ENCODE data around the gene TF.

Gene TF

DNA sequence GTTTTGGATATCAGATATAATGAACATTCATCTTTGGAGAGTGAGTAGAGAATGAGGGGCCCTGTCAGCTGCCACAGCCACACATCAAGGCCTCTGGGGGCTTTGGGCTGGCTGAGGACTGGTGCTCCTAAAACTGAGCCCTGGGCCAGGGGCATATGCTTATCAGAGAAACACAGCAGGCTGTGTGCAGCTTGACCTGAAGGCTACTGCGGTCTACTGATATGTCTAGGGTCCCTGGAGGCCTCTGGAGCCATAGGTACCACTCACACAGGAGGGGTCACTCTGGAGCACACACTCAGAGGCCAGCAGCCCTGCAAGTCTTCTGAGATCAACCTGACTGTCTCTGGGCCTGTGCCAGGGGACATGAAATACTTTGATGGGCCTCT lies 7.6 kb downstream of the TF start:
- Histone ChIP-seq H3K4me1 (ENCODE audit: insufficient read depth, insufficient read length) (peaks cover 7% of the 10 kb centered on the region), H3K4me3 (ENCODE audit: insufficient read length, low read depth) (no peak overlapping the region), H3K27me3 (ENCODE audit: insufficient read depth, insufficient read length) (peaks cover 2% of the 10 kb centered on the region), H3K36me3 (ENCODE audit: insufficient read depth, insufficient read length, low read length) (no peaks in the 10 kb centered on the region), H3K9me3 (ENCODE audit: insufficient read depth, low read length) (no peaks in the 10 kb centered on the region), H3K9ac (ENCODE audit: insufficient read length, low read depth) (no peak overlapping the region)
- no peak for DNase-seq (ENCODE audit: low read depth, low spot score)
- TF ChIP-seq YY1 (IDR thresholded peaks at IDR 0.05; ENCODE audit: insufficient read depth, insufficient read length) (no peak), ZNF274 (IDR thresholded peaks at IDR 0.05; ENCODE audit: low read depth, low read length) (no peak)

DNA sequence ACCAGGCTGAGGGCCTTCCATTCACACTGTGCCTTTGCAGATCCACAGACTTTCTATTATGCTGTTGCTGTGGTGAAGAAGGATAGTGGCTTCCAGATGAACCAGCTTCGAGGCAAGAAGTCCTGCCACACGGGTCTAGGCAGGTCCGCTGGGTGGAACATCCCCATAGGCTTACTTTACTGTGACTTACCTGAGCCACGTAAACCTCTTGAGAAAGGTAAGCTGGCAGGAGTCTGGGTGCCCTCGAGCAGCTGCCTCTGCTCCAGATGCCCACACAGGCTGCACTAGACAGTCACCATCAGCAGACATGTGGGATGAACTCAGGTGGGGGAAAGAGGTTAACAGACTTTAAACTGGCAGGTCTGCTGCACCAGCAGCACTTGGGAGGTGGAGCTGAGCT lies 8.3 kb downstream of the TF start:
- no peak for DNase-seq (ENCODE audit: low read depth, low spot score)
- Histone ChIP-seq H3K9me3 (ENCODE audit: insufficient read depth, low read length) (no peaks in the 10 kb centered on the region), H3K36me3 (ENCODE audit: insufficient read depth, insufficient read length, low read length) (no peaks in the 10 kb centered on the region), H3K4me1 (ENCODE audit: insufficient read depth, insufficient read length) (peaks cover 12% of the 10 kb centered on the region), H3K27me3 (ENCODE audit: insufficient read depth, insufficient read length) (peaks cover 2% of the 10 kb centered on the region), H3K9ac (ENCODE audit: insufficient read length, low read depth) (no peak overlapping the region), H3K4me3 (ENCODE audit: insufficient read length, low read depth) (no peak overlapping the region)
- no peak for TF ChIP-seq YY1 (IDR thresholded peaks at IDR 0.05; ENCODE audit: insufficient read depth, insufficient read length)
- TF ChIP-seq SUZ12 (IDR thresholded peaks at IDR 0.05; ENCODE audit: extremely low read depth, insufficient read depth, insufficient read length): no peak

DNA sequence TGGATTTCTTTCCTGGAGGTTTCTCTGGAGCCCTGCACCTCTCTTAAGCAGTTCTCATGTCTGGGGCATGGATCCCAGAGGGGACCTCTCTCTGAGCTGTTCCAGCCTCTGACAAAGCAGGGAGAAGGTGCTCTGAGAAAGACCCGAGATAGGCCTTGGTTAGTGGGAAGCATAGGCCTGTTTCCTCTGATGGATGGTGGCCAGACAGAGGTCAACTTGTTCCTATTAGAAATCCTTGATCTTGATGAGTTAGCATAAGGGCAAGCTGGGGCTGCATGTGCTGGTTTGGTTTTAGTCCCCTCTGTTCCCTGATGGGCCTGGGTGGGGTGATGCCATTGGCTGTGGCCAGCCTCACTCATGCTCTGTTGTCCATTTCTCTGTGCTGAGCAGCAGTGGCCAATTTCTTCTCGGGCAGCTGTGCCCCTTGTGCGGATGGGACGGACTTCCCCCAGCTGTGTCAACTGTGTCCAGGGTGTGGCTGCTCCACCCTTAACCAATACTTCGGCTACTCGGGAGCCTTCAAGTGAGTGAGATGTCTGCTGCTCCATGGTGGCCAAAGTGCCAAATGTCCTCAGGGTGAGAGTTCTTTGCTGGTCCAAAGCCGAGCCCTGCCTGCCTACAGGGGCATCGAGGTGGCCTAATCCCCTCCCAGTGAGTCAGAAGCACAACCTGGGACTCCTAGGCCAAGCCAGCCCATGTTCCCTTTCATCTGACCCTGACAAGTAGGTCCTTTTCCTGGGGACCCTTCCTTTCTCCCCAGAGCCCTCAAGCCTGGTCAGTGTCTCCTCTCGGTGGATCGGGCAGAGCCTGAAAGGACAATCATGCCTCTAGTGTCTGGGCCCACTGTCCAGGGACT lies 9.0 kb downstream of the TF start:
- Histone ChIP-seq H3K9ac (ENCODE audit: insufficient read length, low read depth) (no peak overlapping the region), H3K36me3 (ENCODE audit: insufficient read depth, insufficient read length, low read length) (no peaks in the 10 kb centered on the region), H3K27me3 (ENCODE audit: insufficient read depth, insufficient read length) (peaks cover 2% of the 10 kb centered on the region), H3K4me3 (ENCODE audit: insufficient read length, low read depth) (no peak overlapping the region), H3K9me3 (ENCODE audit: insufficient read depth, low read length) (no peaks in the 10 kb centered on the region), H3K4me1 (ENCODE audit: insufficient read depth, insufficient read length) (peaks cover 13% of the 10 kb centered on the region)
- TF ChIP-seq SUZ12 (IDR thresholded peaks at IDR 0.05; ENCODE audit: extremely low read depth, insufficient read depth, insufficient read length): no peak
- no peak for TF ChIP-seq YY1 (IDR thresholded peaks at IDR 0.05; ENCODE audit: insufficient read depth, insufficient read length)
- no peak for DNase-seq (ENCODE audit: low read depth, low spot score)

DNA sequence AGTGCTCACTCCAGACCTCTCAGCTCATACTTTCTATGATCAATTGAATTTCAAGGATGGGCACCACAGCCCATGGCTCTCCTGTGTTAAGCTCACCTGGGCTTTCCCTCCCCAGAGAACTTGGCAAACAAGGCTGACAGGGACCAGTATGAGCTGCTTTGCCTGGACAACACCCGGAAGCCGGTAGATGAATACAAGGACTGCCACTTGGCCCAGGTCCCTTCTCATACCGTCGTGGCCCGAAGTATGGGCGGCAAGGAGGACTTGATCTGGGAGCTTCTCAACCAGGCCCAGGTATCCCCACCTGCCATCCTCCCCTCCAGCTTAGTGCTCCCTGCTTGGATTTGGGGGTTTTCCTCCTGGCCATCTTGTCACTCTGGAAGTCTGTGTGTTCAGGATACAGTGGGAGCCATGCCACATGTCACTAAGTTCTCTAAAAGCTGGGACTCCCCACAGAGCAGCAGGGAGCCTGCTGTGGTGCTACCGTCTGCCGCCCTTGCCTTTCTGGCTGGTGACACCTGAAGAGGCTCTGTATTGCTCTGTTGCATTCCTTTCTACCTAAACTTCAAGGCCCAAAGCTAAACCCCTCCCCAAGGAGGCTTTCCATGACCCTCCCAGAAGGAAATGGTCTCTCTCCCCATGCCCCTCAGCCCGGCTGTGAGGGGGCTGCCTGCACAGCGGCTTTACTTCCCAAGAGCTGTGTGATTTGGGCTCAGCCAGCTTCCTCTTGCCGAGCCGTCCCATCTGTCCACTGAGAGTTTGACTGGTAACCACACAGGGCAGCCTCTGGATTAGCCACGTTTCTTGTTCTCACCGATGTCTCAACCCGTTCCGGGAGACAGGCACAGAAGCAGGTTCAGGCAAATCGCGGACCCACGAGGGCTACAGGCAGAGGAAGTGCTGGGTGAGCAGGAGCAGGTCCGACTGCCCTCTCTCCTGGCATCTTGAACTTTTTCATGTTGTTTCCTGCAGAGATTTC lies 10.8 kb downstream of the TF start:
- no peaks in the 10 kb centered on the region for H3K36me3 ChIP-seq (ENCODE audit: insufficient read depth, insufficient read length, low read length)
- H3K9me3 ChIP-seq (ENCODE audit: insufficient read depth, low read length): no peaks in the 10 kb centered on the region
- DNase-seq (ENCODE audit: low read depth, low spot score): no peak
- no peak overlapping the region for H3K9ac ChIP-seq (ENCODE audit: insufficient read length, low read depth)
- peaks cover 13% of the 10 kb centered on the region for H3K4me1 ChIP-seq (ENCODE audit: insufficient read depth, insufficient read length)
- TF ChIP-seq ZNF274 (IDR thresholded peaks at IDR 0.05; ENCODE audit: low read depth, low read length) (no peak), YY1 (IDR thresholded peaks at IDR 0.05; ENCODE audit: insufficient read depth, insufficient read length) (no peak), SUZ12 (IDR thresholded peaks at IDR 0.05; ENCODE audit: extremely low read depth, insufficient read depth, insufficient read length) (no peak)
- peaks cover 2% of the 10 kb centered on the region for H3K27me3 ChIP-seq (ENCODE audit: insufficient read depth, insufficient read length)
- no peak overlapping the region for H3K4me3 ChIP-seq (ENCODE audit: insufficient read length, low read depth)

DNA sequence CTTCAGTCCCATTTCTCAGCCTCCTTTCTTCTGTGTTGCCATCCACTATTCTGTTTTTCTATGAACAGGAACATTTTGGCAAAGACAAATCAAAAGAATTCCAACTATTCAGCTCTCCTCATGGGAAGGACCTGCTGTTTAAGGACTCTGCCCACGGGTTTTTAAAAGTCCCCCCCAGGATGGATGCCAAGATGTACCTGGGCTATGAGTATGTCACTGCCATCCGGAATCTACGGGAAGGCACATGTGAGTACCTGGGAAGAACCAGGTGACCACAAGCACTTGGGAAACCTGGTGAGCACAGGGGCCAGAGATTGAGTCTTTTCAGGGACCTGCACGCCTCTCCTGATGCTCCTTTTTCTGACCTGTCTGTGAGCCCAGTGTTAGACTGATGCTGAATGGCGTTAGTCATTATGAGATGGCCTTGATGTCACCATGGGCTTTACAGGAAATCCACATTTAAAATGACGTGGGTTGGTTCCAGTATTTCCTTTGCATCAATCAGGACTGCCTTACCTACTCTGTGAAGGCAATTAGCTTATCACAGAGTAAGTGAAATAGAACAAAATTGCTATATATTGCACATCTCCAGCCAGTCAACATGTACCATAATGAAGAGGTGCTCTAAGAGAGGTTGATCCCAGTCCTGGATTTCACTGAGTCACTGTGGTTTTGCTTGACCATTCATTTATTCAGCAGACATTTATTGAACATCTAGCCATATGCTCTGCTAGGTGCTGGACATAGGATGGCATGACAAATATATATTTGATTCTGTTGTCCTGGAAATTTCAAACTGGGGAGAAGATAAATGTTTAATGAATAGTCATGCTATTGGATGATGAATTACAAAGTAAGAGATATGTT lies 11.7 kb downstream of the TF start:
- no peak for DNase-seq (ENCODE audit: low read depth, low spot score)
- H3K4me3 ChIP-seq (ENCODE audit: insufficient read length, low read depth): no peak overlapping the region
- no peaks in the 10 kb centered on the region for H3K36me3 ChIP-seq (ENCODE audit: insufficient read depth, insufficient read length, low read length)
- peaks cover 13% of the 10 kb centered on the region for H3K4me1 ChIP-seq (ENCODE audit: insufficient read depth, insufficient read length)
- H3K9me3 ChIP-seq (ENCODE audit: insufficient read depth, low read length): no peaks in the 10 kb centered on the region
- no peak overlapping the region for H3K9ac ChIP-seq (ENCODE audit: insufficient read length, low read depth)
- TF ChIP-seq YY1 (IDR thresholded peaks at IDR 0.05; ENCODE audit: insufficient read depth, insufficient read length) (no peak), ZNF274 (IDR thresholded peaks at IDR 0.05; ENCODE audit: low read depth, low read length) (no peak), SUZ12 (IDR thresholded peaks at IDR 0.05; ENCODE audit: extremely low read depth, insufficient read depth, insufficient read length) (no peak)
- H3K27me3 ChIP-seq (ENCODE audit: insufficient read depth, insufficient read length): peaks cover 2% of the 10 kb centered on the region

DNA sequence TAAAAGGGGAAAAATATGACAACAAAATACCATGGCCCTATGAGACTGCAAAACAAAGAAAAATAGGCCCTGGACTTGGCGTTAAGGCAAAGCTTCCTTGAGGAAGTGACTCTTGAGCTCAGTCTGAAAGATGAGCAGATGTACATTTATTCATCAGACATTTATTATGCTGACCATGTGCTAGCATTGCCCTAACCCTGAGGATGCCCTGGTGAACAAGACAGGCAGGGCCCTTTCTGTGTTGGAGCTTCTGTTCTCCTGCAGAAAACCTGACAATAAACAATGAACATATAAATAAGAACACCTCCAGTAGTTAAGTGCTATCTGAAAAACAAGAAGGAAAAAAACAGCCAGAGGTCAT lies 12.4 kb downstream of the TF start:
- peaks cover 2% of the 10 kb centered on the region for H3K27me3 ChIP-seq (ENCODE audit: insufficient read depth, insufficient read length)
- peaks cover 13% of the 10 kb centered on the region for H3K4me1 ChIP-seq (ENCODE audit: insufficient read depth, insufficient read length)
- H3K9ac ChIP-seq (ENCODE audit: insufficient read length, low read depth): no peak overlapping the region
- H3K9me3 ChIP-seq (ENCODE audit: insufficient read depth, low read length): no peaks in the 10 kb centered on the region
- TF ChIP-seq ZNF274 (IDR thresholded peaks at IDR 0.05; ENCODE audit: low read depth, low read length): no peak
- no peak for TF ChIP-seq YY1 (IDR thresholded peaks at IDR 0.05; ENCODE audit: insufficient read depth, insufficient read length)
- TF ChIP-seq SUZ12 (IDR thresholded peaks at IDR 0.05; ENCODE audit: extremely low read depth, insufficient read depth, insufficient read length): no peak
- no peaks in the 10 kb centered on the region for H3K36me3 ChIP-seq (ENCODE audit: insufficient read depth, insufficient read length, low read length)
- no peak for DNase-seq (ENCODE audit: low read depth, low spot score)
- no peak overlapping the region for H3K4me3 ChIP-seq (ENCODE audit: insufficient read length, low read depth)
